HL-60 (cell line): ENCODE results near the gene RHOF.

Experiments used
- CTCF ChIP-seq: IDR thresholded peaks from one replicate; pipeline ENCODE4 v1.5.1; 2011; ENCODE audit warnings: low read length, control low read depth, inconsistent platforms; ENCODE audit not compliant: insufficient read depth
- GABPA ChIP-seq: IDR thresholded peaks from 2 replicates; pipeline ENCODE4 v1.6.1; 2012; ENCODE audit warnings: low read depth
- POLR2AphosphoS5 ChIP-seq: IDR thresholded peaks from 2 replicates; pipeline ENCODE4 v1.6.1; 2012; ENCODE audit warnings: low read depth
- SPI1 ChIP-seq: IDR thresholded peaks from 2 replicates; pipeline ENCODE4 v1.6.1; 2012; ENCODE audit warnings: low read depth, mild to moderate bottlenecking, borderline replicate concordance

- TF ChIP-seq CTCF (no peak), GABPA (no peak), SPI1 (no peak), POLR2AphosphoS5 (no peak)
Observed at GRCh38 chr12:121770813-121771625, 22.5 kb downstream of the RHOF start.
